Measurements from ENCODE around the gene ATXN7L2. TPM values are rescaled to one million over a fixed set of nuclear protein-coding genes. Genes with fewer than 3 reads are reported as not detected.
A peak's percentile ranks its signal among the peaks of the same experiment; 100 is the strongest.

ATXN7L2 gene
- total RNA-seq, 4 donors from 2014 or later: 4.3 to 7.8 (median 4.8) TPM

GRCh38 chr1:109504974-109505373, 21.3 kb downstream of the ATXN7L2 start:
- intact Hi-C loops (cut with DNase I; ENCODE audit: low total_unique reads): no loop called here
- TF ChIP-seq POLR2A (IDR thresholded peaks at IDR 0.05): no peak
- TF ChIP-seq, protein P1, sequence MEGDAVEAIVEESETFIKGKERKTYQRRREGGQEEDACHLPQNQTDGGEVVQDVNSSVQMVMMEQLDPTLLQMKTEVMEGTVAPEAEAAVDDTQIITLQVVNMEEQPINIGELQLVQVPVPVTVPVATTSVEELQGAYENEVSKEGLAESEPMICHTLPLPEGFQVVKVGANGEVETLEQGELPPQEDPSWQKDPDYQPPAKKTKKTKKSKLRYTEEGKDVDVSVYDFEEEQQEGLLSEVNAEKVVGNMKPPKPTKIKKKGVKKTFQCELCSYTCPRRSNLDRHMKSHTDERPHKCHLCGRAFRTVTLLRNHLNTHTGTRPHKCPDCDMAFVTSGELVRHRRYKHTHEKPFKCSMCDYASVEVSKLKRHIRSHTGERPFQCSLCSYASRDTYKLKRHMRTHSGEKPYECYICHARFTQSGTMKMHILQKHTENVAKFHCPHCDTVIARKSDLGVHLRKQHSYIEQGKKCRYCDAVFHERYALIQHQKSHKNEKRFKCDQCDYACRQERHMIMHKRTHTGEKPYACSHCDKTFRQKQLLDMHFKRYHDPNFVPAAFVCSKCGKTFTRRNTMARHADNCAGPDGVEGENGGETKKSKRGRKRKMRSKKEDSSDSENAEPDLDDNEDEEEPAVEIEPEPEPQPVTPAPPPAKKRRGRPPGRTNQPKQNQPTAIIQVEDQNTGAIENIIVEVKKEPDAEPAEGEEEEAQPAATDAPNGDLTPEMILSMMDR (IDR thresholded peaks at IDR 0.05): no peak
- 58 to 79% methylated on average over 1 of the region's 1 CpG for WGBS, 2 donors

GRCh38 chr1:109508001-109508872, 24.5 kb downstream of the ATXN7L2 start:
- no peak overlapping the region for H3K4me3 ChIP-seq (ENCODE audit: low read depth, poor library complexity, severe bottlenecking)
- 92 to 95% methylated on average over 25 of the region's 25 CpGs for WGBS, 2 donors
- no peak for DNase-seq (ENCODE audit: low spot score in 2 of 2)
- intact Hi-C loops (cut with DNase I; ENCODE audit: low total_unique reads): no loop called here
- TF ChIP-seq, protein P1 (IDR thresholded peaks at IDR 0.05): no peak
- no peak for TF ChIP-seq POLR2A (IDR thresholded peaks at IDR 0.05)

More at GRCh38 chr1:109504974-109505373, 21.3 kb downstream of the ATXN7L2 start:
- no peak for DNase-seq (ENCODE audit: low spot score in 2 of 2)
- H3K4me3 ChIP-seq (ENCODE audit: low read depth, poor library complexity, severe bottlenecking): no peak overlapping the region

DNA sequence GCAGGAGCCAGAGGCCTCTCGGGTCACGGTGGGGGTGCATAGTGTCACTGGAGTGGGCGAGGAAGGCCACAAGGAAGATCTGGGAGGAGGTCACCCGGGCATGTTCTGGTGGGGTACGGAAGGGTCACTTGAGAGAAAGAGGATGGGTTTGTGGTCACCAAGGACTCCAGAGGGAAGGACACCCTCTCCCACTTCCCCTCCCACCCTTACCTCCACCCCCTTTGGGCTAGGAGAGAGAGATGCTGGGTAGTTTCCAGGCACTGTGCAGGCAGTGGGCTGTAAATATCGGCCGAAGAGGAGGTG, 25.1 kb downstream of the ATXN7L2 start:
- DNase-seq (ENCODE audit: low spot score in 2 of 2): no peak
- TF ChIP-seq, protein P1 (IDR thresholded peaks at IDR 0.05): no peak
- no peak for TF ChIP-seq POLR2A (IDR thresholded peaks at IDR 0.05)
- H3K4me3 ChIP-seq (ENCODE audit: low read depth, poor library complexity, severe bottlenecking): no peak overlapping the region
- intact Hi-C loops (cut with DNase I; ENCODE audit: low total_unique reads): no loop called here
- 65 to 71% methylated on average over 7 of the region's 7 CpGs for WGBS, 2 donors

DNA sequence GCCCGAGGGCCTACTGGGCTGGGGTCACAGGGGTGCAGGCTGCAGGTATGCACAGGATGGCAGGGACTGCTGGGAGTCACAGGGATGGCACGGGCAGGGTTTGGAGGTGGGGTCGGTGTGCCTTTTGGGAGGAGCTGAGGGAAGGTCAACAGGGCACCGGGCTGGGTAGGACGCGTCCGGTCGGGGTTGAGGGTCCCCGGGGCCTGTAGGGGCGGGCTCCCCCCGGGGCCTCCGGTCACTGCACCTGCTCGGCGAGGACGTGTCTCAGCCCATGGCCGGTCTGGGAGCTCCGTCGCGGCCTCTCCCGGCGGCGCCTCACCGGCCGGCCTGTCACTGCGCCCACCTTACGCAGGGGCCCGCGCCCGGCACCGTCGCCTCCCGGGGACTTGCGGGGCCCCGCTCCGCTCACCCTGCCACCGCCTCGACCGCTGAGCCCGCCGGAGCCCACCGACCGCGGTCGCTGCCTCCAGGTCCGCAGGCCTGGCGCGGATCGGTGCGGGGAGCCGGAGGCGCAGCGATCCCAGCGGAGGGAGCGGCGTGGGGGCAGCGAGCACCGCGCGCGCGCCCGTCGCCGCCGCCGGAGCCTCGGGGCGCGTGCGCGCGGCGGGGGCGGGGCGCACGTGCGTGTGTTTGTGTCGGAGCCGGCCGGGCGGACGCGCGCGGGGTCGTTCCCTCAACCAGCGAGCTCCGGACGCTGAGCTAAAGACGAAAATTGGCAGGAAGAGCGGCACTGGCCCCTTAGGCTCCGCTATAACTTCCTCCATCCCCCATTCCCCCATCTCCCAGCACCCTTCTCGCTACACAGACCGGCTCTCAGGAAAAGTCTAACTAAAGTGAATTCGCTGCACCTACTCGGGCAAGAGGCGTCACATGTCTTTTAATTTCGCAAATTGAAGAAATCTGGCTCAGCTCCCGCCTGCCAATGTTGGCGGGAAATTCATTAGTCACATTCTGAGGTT, 25.8 kb downstream of the ATXN7L2 start, which contains the start of gene AMIGO1:
AMIGO1 (minus strand) TSS at position 552 of the 959 bp plus-strand sequence. CDS start 815 bp downstream, outside the sequence.
- peak within 1 kb of the TSS; percentile 42 for H3K4me3 ChIP-seq (ENCODE audit: low read depth, poor library complexity, severe bottlenecking)
- intact Hi-C loops (cut with DNase I; ENCODE audit: low total_unique reads): no loop called here
- no peak for DNase-seq (ENCODE audit: low spot score in 2 of 2)
- TF ChIP-seq POLR2A (IDR thresholded peaks at IDR 0.05): no peak
- TF ChIP-seq, protein P1 (IDR thresholded peaks at IDR 0.05): no peak
- 1 to 2% methylated on average over 26 to 47 of the region's 100 CpGs for WGBS, 2 donors

DNA sequence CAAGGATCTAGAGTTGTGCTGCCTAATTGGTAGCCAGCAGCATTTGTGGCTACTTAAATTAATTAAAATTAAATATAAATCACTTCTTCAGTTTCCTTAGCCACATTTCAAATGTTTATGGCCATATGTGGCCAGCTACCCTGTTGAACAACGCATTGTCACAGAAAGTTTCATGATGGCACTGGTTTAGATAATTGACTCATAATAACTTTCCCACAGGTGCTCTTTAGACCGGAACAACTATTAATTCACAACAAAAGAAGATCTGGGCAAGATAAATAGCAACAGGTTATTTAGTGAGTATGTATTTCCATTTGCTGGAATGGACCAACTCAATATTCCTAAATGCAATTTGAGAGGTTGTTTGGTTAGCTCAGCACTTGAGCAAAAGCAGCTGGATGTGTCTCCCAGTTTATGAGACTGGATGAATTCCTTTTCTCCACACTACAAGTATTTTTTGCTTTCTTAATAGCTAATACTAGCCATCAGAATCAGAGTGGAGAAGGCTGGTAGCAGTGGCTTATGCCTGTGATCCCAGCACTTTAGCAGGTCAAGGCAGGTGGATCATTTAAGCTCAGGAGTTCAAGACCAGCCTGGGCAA, 29.5 kb downstream of the ATXN7L2 start:
- TF ChIP-seq, protein P1 (IDR thresholded peaks at IDR 0.05): no peak
- no peak for TF ChIP-seq POLR2A (IDR thresholded peaks at IDR 0.05)
- intact Hi-C loops (cut with DNase I; ENCODE audit: low total_unique reads): no loop called here
- H3K4me3 ChIP-seq (ENCODE audit: low read depth, poor library complexity, severe bottlenecking): no peak overlapping the region
- DNase-seq (ENCODE audit: low spot score in 2 of 2): no peak
- 74 to 75% methylated on average over 2 of the region's 2 CpGs for WGBS, 2 donors
